ENCODE data around the gene FCRL4.

DNA sequence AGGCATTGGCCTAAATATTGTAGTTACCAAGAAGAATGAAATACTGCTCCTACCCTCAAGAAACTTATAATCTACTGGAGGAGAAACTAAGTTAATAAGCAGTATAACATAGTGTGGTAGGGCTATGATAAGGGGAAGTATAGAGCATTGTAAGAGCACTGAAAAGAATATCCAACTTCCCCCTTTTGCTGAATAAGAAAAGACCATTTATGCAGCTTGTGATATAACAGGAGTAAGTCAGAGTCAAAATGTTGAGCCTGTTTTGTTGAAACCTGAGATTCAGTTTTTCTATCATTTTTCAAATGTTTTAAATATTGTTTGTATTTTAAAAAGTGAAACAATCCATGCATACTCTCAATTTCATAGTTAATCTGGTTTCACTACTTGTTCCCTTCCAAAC is 48.3 kb upstream of the FCRL4 start:
- TF ChIP-seq POLR2AphosphoS5 (IDR thresholded peaks at IDR 0.05; ENCODE audit: borderline replicate concordance, low read depth, low read length) (no peak), EZH2 (IDR thresholded peaks at IDR 0.05) (no peak)
